ENCODE measurements around the gene BASP1. TPM values are rescaled to one million over a fixed set of nuclear protein-coding genes. Genes with fewer than 3 reads are reported as not detected.

BASP1 gene
- total and polyA plus RNA-seq, 2 experiments from 2014 or later: 87.5 to 114 TPM

- DNase-seq (ENCODE audit: low spot score): no peak
- Mint-ChIP-seq H3K4me3 (no peak overlapping the region), H3K27me3 (ENCODE audit: insufficient read depth, low read depth, poor library complexity) (no peaks in the 10 kb centered on the region), H3K27ac (no peak overlapping the region), H3K4me1 (peaks cover 2% of the 10 kb centered on the region; the same call in 1 of the 3 replicates), H3K9me3 (peaks cover 4% of the 10 kb centered on the region; the same call in 2 of the 3 replicates), H3K36me3 (ENCODE audit: low read depth) (0 out of 3 replicates have a peak, but pooled peaks cover 4% of the 10 kb centered on the region)
- no peak overlapping the region for H3K4me2 ChIP-seq
- no peak for TF ChIP-seq STAT1 (IDR thresholded peaks at IDR 0.05; ENCODE audit: unreplicated experiment)
- no peak for TF ChIP-seq EZH2 (IDR thresholded peaks at IDR 0.05; ENCODE audit: low read depth, unreplicated experiment)
- no peak for TF ChIP-seq POLR2AphosphoS5 (IDR thresholded peaks at IDR 0.05; ENCODE audit: low read depth)
- no peak for TF ChIP-seq CREB1 (CRISPR knock-in tag; IDR thresholded peaks at IDR 0.05; ENCODE audit: low read depth)
- TF ChIP-seq ZNF114 (CRISPR knock-in tag; IDR thresholded peaks at IDR 0.05): no peak
- TF ChIP-seq EZH2phosphoT487 (IDR thresholded peaks at IDR 0.05; ENCODE audit: unreplicated experiment): no peak
- TF ChIP-seq, protein P1, sequence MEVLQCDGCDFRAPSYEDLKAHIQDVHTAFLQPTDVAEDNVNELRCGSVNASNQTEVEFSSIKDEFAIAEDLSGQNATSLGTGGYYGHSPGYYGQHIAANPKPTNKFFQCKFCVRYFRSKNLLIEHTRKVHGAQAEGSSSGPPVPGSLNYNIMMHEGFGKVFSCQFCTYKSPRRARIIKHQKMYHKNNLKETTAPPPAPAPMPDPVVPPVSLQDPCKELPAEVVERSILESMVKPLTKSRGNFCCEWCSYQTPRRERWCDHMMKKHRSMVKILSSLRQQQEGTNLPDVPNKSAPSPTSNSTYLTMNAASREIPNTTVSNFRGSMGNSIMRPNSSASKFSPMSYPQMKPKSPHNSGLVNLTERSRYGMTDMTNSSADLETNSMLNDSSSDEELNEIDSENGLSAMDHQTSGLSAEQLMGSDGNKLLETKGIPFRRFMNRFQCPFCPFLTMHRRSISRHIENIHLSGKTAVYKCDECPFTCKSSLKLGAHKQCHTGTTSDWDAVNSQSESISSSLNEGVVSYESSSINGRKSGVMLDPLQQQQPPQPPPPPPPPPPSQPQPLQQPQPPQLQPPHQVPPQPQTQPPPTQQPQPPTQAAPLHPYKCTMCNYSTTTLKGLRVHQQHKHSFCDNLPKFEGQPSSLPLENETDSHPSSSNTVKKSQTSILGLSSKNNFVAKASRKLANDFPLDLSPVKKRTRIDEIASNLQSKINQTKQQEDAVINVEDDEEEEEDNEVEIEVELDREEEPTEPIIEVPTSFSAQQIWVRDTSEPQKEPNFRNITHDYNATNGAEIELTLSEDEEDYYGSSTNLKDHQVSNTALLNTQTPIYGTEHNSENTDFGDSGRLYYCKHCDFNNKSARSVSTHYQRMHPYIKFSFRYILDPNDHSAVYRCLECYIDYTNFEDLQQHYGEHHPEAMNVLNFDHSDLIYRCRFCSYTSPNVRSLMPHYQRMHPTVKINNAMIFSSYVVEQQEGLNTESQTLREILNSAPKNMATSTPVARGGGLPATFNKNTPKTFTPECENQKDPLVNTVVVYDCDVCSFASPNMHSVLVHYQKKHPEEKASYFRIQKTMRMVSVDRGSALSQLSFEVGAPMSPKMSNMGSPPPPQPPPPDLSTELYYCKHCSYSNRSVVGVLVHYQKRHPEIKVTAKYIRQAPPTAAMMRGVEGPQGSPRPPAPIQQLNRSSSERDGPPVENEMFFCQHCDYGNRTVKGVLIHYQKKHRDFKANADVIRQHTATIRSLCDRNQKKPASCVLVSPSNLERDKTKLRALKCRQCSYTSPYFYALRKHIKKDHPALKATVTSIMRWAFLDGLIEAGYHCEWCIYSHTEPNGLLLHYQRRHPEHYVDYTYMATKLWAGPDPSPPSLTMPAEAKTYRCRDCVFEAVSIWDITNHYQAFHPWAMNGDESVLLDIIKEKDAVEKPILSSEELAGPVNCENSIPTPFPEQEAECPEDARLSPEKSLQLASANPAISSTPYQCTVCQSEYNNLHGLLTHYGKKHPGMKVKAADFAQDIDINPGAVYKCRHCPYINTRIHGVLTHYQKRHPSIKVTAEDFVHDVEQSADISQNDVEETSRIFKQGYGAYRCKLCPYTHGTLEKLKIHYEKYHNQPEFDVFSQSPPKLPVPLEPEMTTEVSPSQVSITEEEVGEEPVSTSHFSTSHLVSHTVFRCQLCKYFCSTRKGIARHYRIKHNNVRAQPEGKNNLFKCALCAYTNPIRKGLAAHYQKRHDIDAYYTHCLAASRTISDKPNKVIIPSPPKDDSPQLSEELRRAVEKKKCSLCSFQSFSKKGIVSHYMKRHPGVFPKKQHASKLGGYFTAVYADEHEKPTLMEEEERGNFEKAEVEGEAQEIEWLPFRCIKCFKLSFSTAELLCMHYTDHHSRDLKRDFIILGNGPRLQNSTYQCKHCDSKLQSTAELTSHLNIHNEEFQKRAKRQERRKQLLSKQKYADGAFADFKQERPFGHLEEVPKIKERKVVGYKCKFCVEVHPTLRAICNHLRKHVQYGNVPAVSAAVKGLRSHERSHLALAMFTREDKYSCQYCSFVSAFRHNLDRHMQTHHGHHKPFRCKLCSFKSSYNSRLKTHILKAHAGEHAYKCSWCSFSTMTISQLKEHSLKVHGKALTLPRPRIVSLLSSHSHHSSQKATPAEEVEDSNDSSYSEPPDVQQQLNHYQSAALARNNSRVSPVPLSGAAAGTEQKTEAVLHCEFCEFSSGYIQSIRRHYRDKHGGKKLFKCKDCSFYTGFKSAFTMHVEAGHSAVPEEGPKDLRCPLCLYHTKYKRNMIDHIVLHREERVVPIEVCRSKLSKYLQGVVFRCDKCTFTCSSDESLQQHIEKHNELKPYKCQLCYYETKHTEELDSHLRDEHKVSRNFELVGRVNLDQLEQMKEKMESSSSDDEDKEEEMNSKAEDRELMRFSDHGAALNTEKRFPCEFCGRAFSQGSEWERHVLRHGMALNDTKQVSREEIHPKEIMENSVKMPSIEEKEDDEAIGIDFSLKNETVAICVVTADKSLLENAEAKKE (CRISPR knock-in tag; IDR thresholded peaks at IDR 0.05): no peak
- TF ChIP-seq NANOG (IDR thresholded peaks at IDR 0.05; ENCODE audit: borderline replicate concordance): no peak
- no peak for TF ChIP-seq JUNB (IDR thresholded peaks at IDR 0.05; ENCODE audit: unreplicated experiment)
- no peak for TF ChIP-seq ZNF331 (CRISPR knock-in tag; IDR thresholded peaks at IDR 0.05; ENCODE audit: low read depth)
- no peak for TF ChIP-seq CTCF (conservative IDR thresholded peaks at IDR 0.05; ENCODE audit: low read depth in 2 of 2)
- TF ChIP-seq, protein P2, sequence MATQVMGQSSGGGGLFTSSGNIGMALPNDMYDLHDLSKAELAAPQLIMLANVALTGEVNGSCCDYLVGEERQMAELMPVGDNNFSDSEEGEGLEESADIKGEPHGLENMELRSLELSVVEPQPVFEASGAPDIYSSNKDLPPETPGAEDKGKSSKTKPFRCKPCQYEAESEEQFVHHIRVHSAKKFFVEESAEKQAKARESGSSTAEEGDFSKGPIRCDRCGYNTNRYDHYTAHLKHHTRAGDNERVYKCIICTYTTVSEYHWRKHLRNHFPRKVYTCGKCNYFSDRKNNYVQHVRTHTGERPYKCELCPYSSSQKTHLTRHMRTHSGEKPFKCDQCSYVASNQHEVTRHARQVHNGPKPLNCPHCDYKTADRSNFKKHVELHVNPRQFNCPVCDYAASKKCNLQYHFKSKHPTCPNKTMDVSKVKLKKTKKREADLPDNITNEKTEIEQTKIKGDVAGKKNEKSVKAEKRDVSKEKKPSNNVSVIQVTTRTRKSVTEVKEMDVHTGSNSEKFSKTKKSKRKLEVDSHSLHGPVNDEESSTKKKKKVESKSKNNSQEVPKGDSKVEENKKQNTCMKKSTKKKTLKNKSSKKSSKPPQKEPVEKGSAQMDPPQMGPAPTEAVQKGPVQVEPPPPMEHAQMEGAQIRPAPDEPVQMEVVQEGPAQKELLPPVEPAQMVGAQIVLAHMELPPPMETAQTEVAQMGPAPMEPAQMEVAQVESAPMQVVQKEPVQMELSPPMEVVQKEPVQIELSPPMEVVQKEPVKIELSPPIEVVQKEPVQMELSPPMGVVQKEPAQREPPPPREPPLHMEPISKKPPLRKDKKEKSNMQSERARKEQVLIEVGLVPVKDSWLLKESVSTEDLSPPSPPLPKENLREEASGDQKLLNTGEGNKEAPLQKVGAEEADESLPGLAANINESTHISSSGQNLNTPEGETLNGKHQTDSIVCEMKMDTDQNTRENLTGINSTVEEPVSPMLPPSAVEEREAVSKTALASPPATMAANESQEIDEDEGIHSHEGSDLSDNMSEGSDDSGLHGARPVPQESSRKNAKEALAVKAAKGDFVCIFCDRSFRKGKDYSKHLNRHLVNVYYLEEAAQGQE (IDR thresholded peaks at IDR 0.05; ENCODE audit: unreplicated experiment): no peak
- TF ChIP-seq ETS1 (IDR thresholded peaks at IDR 0.05): no peak
- H3K79me2 ChIP-seq (replicated peaks; ENCODE audit: insufficient read depth): no peaks in the 10 kb centered on the region
- ATAC-seq: no peak
- H3K36me3 ChIP-seq (ENCODE audit: insufficient read depth): no peaks in the 10 kb centered on the region
- H3K27ac ChIP-seq (ENCODE audit: low read depth): no peak overlapping the region
- no peak overlapping the region for H2AFZ ChIP-seq
- no peaks in the 10 kb centered on the region for H3K9me2 ChIP-seq (ENCODE audit: insufficient read depth)
- no peaks in the 10 kb centered on the region for H3K27me3 ChIP-seq (ENCODE audit: insufficient read depth)
- no peaks in the 10 kb centered on the region for H3F3A ChIP-seq (replicated peaks; ENCODE audit: low read depth)
- H3K4me1 ChIP-seq (ENCODE audit: insufficient read depth): peaks cover 3% of the 10 kb centered on the region; the same call in 1 of the 2 replicates
- H3K4me3 ChIP-seq: no peak overlapping the region
- no peaks in the 10 kb centered on the region for H4K20me1 ChIP-seq (replicated peaks; ENCODE audit: insufficient read depth)
Observed at GRCh38 chr5:17196024-17196423, 21.4 kb upstream of the BASP1 start.

Data from GM23338 (cell line).